Posterior vena cava (tissue), 2 donors: ENCODE data around the gene CEL. TPM values are rescaled to one million over a fixed set of nuclear protein-coding genes. Genes with fewer than 3 reads are reported as not detected.
"Not testable (repeated sequence)": the region's sequence is repeated elsewhere in the genome, so short reads cannot be mapped to it uniquely, and the experiment has no call there.

Experiments
- DNase-seq: peaks from one replicate; pipeline ENCODE4 v3.0.0-alpha.2; 2020; ENCODE audit warnings: low spot score
- intact Hi-C, 2 donors: fragments of 100-400 bp; cut with DNase I; formaldehyde crosslinking; loops; one replicate each; pipeline versions ENCODE4 v1.14.1 to v1.14.2; 2022 to 2023
- long read RNA-seq, 2 donors: library from polyadenylated mRNA; unstranded; transcript quantifications; one replicate each; pipeline ENCODE4 v2.0.0, GENCODE V29; 2020 to 2021
- total RNA-seq, 2 donors: library from RNA; stranded (reverse); fragmentation: NEBNext Ultra II Directional; extraction: Animal tissue kit (Norgen Biotek cat#: 25700); gene quantifications; one replicate each; pipeline ENCODE4 v1.2.1, GENCODE V29; 2021
- donor health status: DM: yes; HTN: yes; CAD: no.
- donor health status: DM: yes; HTN: yes; CAD: no.

Gene CEL
- total RNA-seq: 1 to 10 TPM in 1 of 2 donors, under 1 TPM in 1; 0.51 to 2.8 TPM
- long read RNA-seq, donor 1: 0 reads
- long read RNA-seq, donor 2: 0 reads

GRCh38 chr9:133061764-133062145 lies at the start of gene CEL:
Gene CEL (plus strand): TSS chr9:133061981. CDS start chr9:133062003, 22 bp downstream.
- intact Hi-C loops, DNase-seq: not testable (repeated sequence)

- DNase-seq: no peak
- intact Hi-C loops: no loop called here
Measured at GRCh38 chr9:133014696-133015095, 47.1 kb upstream of the CEL start.

DNA sequence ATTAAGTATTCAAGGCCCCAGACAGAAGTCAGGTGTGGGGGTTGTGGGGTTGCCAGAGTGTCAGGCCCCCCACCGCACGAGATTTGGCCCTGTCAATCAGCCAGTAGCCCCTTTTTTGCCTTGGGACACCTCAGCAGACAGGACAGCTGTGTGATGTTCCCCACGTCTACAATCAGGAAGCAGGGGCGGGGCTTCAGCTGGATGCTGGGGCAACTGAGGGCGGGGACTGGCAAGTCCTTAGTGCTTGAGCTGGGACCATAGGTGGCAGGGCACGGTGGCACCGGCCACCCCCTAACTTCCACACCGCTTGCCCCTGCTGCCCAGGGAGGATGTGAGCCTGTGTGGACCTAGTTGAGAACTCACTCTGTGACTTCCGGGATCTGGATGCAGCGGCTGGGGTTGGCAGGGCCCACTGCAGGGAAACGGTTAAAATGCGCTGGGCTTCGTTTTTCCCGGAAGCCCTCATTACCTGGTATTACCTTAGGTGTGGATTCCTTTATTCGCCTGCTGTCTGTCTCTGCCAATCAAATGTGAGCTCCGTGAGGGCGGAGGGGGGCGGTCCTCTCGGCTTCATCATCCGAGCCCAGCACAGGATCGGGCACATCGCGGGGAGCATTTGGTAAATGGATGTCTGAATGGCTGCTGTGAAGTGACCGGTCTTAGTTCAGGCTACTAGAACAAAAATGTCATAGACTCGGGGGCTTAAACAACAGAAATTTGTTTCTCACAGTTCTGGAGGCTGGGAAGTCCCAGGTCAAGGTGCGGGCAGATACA lies 38.5 kb upstream of the CEL start:
- intact Hi-C loops: no loop called here
- no peak for DNase-seq

- intact Hi-C loops: no loop called here
Measured at GRCh38 chr9:133026426-133026825, 35.4 kb upstream of the CEL start.

GRCh38 chr9:133027134-133027533 lies 34.6 kb upstream of the CEL start:
- DNase-seq: no peak
- intact Hi-C loops: no loop called here

More at GRCh38 chr9:133026426-133026825, 35.4 kb upstream of the CEL start:
- DNase-seq: no peak

DNA sequence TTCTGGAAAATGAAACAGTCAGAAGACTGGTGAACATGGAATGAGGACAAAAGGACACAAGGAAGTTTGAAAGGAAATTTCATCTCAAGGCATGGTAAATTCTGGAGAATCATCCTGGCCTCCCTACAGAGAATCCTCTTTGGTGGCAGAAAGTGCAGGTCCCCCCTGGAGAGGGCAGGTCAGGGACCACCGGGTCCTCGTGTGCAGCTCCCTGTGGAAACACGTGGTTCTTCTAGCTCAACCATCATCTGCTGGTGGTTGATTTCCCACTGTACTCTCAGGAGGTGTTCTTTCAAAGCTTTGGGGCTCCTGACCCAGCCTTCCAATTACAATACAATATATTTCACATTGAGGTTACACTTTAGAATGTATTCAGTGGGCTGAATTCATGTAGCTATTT lies 33.6 kb upstream of the CEL start:
- intact Hi-C loops: no loop called here
- DNase-seq: no peak

- no peak for DNase-seq
- intact Hi-C loops: no loop called here
Measured at GRCh38 chr9:133029994-133030316, 31.8 kb upstream of the CEL start.

DNA sequence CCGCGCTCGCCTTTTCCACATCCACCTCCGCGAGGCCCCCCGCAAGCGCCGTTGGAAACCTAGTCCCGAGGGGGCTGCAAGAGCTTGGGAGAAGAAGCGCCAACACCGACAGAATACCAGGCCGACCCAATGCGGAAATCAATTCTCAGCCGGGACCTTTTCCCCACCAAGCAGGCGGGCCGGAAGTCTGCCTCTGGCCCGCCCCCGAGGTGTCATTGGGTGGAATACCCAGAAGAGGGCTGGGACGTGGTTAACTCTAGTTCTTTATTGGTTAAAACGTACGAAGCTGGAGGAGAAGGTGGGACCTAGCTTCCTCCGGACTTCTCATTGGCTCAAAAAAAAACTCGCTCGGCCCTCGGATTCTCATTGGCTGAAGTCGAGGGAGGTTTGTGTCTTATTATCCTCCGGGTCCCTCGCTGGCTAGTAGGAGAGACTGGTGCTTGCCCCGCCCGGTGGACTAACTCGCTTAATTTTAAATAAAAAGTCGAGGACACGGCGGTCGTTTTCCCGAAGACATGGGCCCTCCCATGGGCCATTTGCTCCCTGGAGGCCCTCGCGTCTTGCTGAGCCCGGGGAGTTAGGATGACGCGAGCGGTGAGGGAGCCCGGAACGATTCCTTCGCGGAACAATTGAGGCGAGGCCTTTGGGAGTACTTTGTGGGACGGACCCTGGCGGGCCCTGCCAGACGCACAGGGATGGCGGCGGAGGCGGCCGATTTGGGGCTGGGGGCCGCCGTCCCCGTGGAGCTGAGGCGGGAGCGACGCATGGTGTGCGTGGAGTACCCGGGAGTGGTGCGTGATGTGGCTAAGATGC lies 31.3 kb upstream of the CEL start, which contains the start of gene GTF3C5:
Gene GTF3C5, plus strand, starts transcription at position 681 of the 813 bp plus-strand sequence. Its CDS starts 15 bp downstream, at position 696.
- intact Hi-C loops: no loop called here
- peak; percentile 97 for DNase-seq

DNA sequence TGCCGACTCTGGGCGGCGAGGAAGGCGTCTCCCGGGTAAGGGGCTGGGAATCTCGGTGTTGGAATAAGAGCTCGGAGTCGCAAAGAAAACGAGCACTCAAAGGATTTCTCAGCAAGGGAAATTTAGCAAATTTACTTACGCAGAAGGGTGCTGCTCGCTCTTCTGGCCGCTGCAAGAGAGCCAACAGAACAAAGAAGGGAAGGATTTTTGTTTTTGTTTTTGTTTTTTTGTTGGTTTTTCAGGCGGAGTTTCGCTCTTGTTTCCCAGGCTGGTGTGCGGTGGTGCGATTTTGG lies 30.7 kb upstream of the CEL start:
- no peak for DNase-seq
- intact Hi-C loops: no loop called here

DNA sequence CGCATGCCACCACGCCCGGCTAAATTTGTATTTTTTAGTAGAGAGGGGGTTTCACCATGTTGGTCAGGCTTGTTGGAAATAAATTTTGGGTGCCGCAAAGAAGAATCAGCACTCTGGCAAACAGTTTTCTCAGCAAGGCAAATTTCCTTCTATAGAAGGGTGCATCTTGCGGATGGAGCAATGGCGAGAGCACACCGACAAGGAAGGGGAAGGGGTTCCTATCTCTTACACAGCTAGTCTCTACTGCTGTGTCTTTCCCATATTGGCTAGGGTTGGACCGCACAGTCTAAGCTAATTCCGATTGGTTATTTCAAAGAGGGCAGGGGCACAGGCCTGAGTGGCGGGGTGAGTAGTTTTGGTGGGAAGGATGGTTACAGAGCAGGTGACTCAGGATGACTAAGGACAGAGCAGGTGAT lies 30.3 kb upstream of the CEL start:
- intact Hi-C loops: no loop called here
- DNase-seq: no peak

DNA sequence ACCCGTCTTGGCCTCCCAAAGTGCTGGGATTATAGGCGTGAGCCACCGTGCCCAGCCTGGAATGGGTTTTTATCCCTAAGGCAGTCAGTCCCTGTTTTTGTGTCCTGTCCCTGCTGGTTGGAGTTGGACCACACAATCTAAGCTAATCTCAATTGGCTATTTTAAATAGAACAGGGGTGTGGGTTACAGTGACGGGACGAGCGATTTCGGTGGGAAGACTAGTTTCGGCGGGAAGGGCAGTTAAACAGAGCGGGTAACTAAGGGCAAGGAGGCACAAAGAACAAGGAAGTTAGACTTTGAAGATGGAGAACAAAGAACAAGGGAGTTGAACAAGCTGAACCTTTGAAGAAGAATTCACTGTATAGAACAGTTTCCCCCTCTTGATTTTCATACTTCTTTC lies 29.6 kb upstream of the CEL start:
- no peak for DNase-seq
- intact Hi-C loops: no loop called here

DNA sequence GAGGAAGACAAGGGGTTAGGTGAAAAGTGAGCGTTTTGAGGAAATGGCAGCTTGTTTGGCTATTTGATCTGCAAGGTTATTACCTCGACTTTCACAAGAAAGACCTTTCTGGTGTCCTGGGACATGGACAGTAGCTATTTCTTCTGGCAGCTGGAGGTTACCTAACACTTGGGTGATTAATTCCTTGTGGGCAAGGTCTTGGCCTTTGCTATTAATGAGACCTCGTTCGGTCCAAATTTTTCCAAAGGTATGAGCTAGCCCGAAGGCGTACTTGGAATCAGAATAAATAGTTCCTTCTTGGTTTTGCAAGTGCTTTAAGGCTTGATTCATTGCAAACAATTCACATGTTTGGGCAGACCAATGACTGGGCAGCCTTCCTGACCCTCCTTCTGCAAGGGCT lies 26.1 kb upstream of the CEL start:
- DNase-seq: no peak
- intact Hi-C loops: no loop called here

- DNase-seq: no peak
- intact Hi-C loops: no loop called here
Measured at GRCh38 chr9:133037775-133038515, 23.8 kb upstream of the CEL start.

- intact Hi-C loops: loop anchor here in 1 of 2 donors (10.0 kb wide), 1 partner anchor 104 kb away; no protein-coding TSS in a partner anchor
- DNase-seq: not testable (repeated sequence)
Measured at GRCh38 chr9:133040892-133041479, 20.8 kb upstream of the CEL start.

- DNase-seq: no peak
- intact Hi-C loops: loop anchor here in 1 of 2 donors (10.0 kb wide), 1 partner anchor 103 kb away; no protein-coding TSS in a partner anchor
Measured at GRCh38 chr9:133041958-133042357, 19.8 kb upstream of the CEL start.

DNA sequence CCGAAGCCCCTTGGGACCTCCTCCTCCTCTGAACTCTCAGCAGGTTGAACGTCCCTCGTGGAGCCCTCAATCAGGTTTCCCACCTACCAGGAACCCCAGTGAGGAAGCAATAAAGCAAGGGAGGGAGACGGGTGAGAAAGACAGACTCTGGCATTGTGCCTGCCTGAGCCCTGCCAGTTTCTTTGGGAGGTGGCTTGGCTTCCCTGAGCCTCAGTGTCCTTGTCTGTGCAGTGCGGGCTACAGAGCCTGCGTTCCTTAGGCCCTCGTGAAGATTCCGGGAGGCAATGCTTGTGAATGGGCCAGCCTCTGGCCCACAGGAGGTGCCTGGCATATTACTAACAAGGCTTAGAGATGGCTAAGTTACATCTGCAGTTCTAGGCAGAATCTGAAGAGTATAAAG lies 19.1 kb upstream of the CEL start:
- DNase-seq: no peak
- intact Hi-C loops: loop anchor here in 1 of 2 donors (10.0 kb wide), 1 partner anchor 102 kb away; no protein-coding TSS in a partner anchor

DNA sequence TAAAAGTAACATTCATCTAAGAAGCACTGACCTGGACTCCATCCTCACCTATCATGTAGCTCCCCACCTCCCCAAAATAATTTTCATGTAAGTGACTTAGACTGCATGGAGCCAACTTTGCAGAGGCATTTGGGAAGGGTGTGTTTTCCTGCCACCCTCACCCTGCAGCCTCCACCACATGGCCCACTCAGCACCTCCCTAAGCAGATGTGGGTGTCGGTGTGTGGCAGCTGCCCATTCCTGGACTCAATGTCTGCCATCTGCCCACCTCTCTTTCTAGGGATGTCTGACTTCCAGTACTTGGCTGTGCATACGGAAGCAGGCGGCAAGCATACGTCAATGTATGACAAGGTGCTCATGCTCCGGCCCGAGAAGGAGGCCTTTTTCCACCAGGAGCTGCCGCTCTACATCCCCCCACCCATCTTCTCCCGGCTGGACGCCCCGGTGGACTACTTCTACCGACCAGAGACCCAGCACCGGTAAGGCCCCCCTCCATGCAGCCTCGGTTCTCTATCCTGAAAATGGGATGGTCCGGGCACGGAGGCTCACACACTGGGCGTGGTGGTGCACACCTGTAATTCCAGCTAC lies 18.2 kb upstream of the CEL start:
- intact Hi-C loops: loop anchor here in 1 of 2 donors (10.0 kb wide), 1 partner anchor 101 kb away; no protein-coding TSS in a partner anchor
- DNase-seq: no peak

DNA sequence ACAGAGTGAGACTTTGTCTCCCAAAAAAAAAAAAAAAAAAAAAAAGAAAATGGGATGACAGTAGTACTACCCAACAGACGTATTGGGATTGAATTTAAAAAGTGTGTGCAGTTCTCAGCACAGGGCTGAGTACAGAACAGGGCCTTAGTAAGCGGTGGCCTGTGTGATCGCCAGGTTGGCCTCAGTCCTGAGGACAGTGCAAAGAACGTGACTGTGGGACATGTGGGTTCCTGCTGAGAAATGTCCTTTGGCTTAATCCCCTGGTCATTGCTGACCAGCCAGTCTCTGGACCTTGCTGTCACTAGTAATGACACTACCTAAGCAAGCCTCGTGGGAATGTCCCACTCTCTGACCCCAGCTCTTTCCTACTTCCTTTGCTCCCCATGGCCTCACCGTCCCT lies 17.7 kb upstream of the CEL start:
- no peak for DNase-seq
- intact Hi-C loops: loop anchor here in 1 of 2 donors (10.0 kb wide), 1 partner anchor 101 kb away; no protein-coding TSS in a partner anchor

DNA sequence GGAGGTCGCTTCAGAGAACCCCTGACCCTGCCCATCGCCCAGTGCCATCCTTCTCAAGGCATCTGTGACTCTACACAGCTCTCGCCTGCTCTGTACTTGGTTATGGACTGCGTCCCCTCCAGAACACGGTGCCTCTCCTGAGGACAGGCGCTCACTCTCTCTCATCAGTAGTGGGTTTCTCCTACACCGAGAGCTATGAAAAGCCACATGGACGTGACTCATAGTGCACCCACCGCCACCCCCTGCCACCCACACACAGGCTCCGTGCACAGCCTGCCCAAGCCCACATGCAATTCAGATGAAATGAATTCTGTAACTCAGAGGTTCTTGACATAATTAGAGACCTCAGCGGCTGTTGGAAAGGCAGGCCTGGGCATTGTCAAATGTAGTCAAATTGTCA lies 17.1 kb upstream of the CEL start:
- no peak for DNase-seq
- intact Hi-C loops: loop anchor here in 1 of 2 donors (10.0 kb wide), 1 partner anchor 100 kb away; no protein-coding TSS in a partner anchor
